GM18861 (cell line): ENCODE measurements around the gene CXorf65.
A peak's percentile ranks its signal among the peaks of the same experiment; 100 is the strongest.

Source experiments
- ATAC-seq: cut with Tn5 transposase; IDR thresholded peaks from one replicate; pipeline ENCODE4 v1.9.1; 2021; ENCODE audit not compliant: unreplicated experiment

CXorf65 gene

DNA sequence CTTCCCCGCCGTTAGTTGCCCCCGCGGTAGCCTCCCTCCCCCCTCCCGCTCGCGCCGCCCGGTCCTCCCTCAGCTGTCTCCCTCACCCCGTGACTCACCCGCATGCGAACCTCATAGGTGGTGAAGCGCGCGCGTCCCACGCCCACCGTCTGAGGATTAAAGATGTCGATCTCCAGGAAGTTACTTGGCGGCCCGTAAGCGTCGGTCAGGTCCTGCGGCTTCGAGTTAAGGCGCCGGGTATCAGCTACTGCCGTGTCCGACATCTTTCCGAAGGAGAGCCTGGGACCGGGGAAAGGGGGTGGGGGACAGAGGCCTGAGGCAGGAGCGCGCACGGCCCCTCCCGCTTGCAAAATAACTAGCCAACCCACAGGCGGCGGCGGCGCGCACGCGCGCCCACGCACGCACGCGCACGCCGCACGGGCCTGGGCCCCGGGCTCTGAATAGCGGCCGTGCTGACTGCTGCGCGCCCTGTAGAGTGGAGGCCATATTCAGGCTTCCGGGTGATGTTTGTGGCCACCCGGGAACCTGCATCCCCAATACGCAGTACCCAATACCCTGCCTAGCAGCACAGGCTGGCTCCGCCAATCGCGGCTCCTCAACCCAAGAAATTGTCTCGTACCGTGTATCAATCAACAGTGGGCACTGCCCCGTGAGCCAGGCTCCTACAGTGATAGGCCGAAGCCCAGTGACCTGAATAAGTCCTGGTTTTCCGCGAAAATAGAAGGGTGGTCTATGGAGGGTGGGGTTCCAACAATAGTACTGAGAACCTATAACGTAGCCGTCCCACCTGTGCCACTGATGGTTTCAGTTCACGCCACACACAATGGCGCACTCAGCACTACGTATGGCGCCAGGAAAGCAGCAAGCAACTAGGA, 38.3 kb downstream of the CXorf65 start, which contains the start of gene SNX12:
Gene SNX12, minus strand, starts transcription at position 291 of the 875 bp plus-strand sequence. Its CDS starts 28 bp downstream, at position 263.
- peak; percentile 98 for ATAC-seq

DNA sequence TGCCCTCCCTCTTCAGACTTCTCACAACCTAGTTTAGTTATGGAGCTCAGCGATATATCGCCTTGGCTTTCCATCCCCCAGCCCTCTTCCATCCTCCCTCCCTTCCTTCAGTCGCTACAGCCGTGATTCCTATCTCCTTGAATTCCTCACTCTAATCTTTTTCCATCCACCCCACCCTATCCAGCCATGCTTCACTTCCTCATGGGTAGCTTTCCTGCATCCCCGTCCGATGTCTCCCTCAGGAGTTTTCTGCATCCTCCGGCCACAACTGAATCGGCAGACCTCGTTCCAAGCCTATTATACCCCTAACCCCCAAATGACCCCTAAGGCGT, 38.9 kb downstream of the CXorf65 start:
- ATAC-seq = no peak

DNA sequence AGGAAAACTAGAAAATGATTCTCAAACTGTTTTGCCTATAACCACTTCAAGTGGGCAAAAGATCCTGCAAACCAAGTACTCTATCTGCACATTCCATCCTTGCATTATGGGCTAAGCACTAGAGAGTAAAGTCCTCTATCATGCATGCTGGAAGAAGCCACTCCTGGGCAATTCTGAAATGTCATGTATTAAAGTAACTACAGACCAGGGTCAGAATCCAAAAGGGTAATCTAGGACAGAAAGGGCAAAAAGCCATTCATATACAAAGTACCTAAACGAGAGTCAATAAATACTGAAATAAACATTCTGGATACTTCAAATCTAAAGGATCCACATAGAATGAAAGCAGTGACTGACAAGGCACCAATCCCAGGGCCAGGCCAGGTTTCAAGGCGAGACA, 39.5 kb downstream of the CXorf65 start:
- ATAC-seq = no peak

DNA sequence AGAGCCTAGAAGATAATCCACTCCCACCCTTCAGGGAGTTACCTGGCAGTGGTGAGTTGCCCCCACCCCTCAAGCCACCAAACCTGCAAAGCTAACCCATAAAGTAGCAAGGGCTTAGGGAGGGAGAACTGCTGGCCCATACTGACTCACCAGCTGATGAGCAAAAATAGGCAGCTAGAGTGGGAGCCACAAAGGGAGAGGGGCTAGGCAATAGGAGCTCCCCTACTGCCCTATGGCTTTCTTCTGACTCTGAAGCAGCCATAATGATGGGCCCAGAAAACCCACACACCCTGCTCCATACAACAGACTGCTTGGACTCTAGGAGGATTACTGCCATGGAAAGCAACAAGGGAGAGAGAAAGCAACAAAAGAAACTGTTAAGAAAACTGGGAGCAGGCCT, 46.4 kb downstream of the CXorf65 start:
- no peak for ATAC-seq

DNA sequence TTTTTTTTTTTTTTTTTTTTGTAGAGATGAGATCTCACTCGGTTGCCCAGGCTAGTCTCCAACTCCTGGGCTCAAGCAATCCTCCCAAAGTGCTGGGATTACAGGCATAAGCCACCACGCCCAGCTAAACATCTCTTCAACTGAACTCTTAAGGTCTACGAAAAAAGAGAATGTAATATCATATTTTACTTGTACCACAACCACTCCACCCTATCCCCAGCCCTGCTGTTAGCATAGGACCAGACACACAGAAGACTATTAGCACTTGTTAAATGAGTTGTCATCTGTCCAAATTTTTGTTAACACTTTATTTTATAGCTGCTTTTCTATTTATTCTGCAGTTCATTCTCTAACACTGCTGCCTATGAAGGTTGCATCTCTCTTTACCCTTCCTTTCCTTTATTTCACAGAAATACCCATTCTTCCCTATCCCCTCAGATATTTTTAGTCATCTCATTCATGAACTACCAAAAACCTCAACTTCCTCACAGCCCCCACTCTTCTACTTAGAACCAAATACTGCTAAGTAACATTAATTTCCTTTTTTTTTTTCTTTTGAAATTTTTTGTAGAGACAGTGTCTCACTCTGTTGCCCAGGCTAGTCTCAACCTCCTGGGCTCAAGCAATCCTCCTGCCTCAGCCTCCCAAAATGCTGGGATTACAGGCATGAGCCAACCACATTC, 48.6 kb downstream of the CXorf65 start:
- ATAC-seq = no peak

DNA sequence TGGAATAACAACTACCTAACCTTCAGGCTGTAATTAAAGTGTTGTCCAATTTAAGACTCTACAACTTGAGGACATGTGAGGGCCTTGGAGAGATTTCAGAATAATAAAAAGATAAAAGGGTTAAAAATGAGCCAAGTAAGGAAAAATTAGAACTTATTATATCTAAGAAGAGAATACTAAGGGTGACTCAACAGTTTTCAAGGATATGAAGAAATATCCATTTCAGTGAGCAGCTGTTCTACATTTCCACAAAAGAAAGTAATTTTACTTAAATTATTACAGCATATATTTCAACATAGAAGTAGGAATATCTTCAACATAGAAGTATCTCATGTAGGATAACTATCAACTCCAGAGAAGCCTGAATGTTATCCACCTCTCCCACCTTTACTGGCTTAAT, 49.7 kb downstream of the CXorf65 start:
- ATAC-seq = no peak
